RPMI7951 (cell line): ENCODE results near the gene CPTP. TPM values are rescaled to one million over a fixed set of nuclear protein-coding genes. Genes with fewer than 3 reads are reported as not detected.

ENCODE experiments used
- DNase-seq: peaks from one replicate; pipeline ENCODE4 v3.0.0-alpha.2; 2012; ENCODE audit warnings: low read depth
- total RNA-seq: library from RNA; depleted of rRNA; stranded (reverse); fragments of >200 nt; shearing (Covaris generic); gene quantifications from 2 replicates; pipeline ENCODE4 v1.2.3, GENCODE V29; 2014

CPTP gene
- total RNA-seq, 1 experiment from 2014 or later, result 18.7 TPM

GRCh38 chr1:1334835-1335234, 10.2 kb downstream of the CPTP start:
- DNase-seq, result no peak

DNA sequence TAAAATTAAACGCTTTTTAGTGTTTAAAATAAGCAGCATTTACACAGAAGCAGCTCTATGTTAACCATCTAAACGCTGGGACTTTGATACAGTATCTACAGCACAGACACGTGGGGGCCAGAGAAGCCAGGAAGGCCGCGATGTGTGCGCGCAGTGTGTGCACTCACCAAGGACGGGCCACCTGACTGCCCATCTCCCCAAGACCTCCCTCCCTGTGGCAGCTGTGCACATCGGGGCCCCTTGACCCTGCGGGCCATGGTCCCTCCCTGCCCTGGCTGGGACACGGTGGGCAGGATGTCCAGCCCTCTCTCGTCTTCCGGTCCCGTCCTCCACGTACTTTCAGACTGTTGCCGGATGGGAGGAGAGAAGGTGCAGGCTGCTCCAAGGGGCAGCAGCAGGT, 10.7 kb downstream of the CPTP start:
- DNase-seq, result no peak

DNA sequence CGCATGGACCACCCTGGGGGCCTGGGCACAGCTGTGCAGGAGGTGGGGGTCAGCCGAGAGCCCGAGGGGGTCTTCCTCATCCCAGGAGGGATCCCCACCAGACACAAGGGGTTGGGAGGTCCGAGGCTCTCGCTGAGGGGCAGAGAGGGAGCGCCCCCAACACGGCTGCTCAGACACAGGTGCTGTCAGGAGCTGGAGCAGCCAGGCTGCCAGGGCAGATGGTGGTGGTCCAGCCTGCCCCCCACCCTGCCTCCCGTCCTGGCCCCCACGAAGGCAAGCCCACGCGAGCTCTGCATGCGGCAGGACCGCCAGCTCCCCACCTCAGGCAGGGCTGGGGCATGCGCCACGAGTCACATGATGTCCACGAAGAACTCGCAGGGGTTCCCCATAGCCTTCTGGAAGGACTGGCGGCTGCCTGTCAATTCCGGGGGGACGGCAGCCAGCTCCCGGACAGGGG, 11.2 kb downstream of the CPTP start:
- no peak for DNase-seq

DNA sequence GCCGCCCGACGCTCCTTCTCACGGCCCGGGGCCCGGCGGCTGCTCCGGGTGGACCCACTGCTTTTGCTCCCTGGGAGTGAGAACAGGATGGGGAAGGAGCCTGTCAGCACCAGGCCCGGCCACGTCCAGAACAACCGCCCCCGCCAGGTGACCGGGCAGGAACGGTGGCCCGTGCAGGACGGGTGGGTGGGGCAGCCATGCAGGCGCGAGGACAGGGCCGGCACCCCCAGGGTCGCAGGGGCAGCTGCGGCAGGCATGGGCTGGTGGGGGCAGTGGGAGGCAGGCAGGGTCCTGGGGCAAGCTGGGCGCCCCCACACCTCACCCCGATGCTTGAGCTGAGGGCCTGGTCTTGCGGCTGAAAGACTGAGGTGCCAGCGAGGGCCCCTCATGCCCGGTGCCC, 11.8 kb downstream of the CPTP start:
- DNase-seq, result no peak

DNA sequence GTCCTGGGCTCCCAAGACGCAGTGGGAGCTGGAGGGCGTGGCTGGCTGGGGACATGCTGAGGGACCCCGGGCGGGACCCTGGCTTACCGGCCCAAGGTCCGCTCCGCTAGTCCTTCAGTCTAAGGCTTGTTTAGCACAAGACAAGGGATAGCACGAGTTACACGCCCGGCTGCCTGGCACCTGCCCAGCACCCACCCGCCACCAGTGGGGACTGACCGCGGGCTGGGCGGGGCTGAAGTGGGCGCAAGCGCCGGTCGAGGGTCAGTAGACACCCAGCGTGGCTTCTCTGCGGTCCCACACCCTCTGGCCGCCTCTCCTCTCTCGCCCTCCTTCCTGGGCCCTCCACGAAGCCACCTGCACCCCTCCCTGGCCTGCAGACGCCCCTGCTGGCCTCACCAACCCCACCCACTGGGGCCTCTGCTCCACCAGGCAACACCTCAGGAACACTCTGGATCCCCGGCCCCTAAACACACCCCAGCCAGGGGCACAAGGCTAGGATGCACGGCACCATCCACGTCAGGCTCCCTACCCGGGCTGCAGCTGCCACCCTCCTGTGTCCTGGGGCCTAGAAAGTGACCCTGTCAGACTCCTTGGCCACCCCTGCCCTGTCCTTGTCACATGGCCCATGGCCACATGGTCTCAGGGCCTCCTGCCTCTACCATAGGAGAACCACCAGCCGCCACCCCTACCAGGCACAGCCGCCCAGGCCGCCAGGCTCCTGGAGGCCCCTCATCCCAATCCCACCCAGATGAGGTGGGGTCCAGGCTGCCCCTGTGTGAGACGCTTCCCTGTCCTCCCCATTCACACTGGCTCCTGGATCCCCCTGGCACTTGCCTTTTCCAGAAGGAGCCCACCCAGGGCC, 12.6 kb downstream of the CPTP start:
- no peak for DNase-seq

GRCh38 chr1:1337793-1338147, 13.2 kb downstream of the CPTP start:
- DNase-seq, result no peak

- no peak for DNase-seq
Observed at GRCh38 chr1:1338278-1338677, 13.7 kb downstream of the CPTP start.

GRCh38 chr1:1340185-1340584, 15.6 kb downstream of the CPTP start:
- DNase-seq, result no peak

DNA sequence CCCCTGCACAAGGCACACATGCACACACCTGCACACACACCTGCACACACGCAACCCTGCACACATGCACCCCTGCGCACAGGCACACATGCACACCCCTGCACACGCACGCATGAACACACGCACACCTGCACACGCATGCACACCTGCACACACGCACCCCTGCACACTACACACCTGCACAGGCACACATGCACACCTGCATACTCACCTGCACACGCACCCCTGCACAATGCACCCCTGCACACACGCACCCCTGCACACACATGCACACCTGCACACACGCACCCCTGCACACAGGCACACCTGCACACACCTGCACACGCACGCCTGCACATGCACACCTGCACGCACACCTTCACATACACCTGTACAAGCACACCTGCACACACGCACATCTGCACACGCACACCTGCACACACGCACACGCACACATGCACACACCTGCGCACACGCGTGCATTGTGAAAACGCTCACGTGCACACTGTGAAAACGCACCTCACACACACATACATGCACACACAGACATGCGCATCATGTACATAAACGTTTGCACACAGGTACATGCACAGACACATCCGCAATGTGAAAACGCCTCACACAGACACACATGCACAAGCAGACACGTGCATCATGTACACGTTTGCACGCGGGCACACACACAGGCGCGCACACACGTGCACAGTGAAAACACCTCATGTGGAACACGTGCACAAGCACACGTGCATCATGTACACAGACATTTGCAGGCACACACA, 16.4 kb downstream of the CPTP start:
- DNase-seq, result no peak

DNA sequence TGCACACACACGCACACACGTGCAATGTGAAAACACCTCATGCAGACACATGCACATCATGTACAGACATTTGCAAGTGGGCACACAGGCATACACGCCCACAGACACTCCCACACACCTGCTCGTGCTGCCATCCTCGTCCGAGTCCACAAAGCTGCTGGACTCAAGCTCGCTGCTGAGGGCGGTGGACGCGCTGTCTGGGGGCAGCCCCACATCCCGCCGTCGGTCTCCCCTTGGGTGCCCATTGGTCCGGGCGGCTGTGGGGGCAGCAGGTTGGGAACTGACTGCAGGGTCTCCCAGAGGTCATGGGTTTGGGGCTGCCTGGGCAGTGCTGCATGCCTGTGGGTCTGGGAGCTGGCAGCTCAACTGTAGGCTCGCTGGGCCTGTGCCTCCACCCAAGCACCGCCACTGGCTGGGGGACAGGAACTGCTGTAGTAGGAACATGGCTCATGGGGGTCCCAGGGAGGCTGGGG, 17.0 kb downstream of the CPTP start:
- no peak for DNase-seq

DNA sequence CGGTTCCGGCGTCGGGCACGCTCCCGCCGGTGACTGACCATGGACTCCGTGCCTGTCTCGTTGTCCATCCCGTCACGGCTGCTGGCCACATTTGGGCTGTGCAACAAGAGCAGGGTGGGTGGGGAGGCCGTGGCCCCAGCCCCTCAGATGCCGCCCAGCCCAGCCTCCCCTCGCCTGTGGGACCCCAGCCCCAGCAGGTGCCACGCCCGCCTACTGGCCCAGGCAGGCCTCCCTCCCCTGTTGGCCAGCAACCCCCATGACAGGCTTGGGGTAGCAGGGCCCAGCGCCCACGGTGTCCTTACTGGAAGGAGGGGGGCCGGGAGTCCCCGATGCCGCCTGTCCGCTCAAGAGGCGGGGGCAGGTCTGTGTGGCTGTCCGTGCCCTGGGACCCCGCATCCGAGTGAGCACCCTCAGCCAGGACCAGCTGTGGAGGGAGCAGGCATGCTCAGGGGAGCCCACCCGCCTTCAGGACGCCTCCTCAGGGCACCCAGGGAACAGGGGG, 17.5 kb downstream of the CPTP start:
- DNase-seq, result no peak

GRCh38 chr1:1342584-1343115, 18.0 kb downstream of the CPTP start:
- no peak for DNase-seq

DNA sequence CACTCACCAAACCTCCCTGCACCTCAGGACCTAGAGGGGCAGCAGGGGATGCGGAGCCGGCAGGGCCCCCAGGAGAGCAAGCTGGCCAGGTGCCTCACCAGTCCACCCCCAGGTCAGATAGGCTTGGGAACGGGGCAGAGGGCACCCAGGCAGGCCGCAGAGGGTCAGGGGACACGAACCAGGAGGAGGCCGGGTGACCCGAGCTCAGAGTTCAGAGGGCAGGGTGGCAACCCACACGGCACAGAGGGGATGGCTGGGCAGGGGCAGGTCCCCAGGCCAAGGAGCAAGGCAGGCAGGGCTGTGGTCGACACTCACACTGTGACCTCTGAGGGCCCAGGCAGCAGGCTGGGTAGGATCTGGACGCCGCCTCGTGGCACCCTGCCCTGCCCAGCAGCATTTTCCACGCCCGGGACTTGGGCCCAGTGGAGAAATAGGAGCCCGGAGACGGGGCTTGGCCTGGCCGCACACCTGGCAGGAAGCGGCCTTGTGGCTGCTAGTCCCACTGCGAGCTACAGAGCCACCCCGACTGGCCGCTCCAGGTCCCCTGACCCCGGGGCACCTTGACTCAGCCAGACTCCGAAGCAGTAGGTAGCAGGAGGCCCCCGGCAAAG, 19.3 kb downstream of the CPTP start:
- no peak for DNase-seq

DNA sequence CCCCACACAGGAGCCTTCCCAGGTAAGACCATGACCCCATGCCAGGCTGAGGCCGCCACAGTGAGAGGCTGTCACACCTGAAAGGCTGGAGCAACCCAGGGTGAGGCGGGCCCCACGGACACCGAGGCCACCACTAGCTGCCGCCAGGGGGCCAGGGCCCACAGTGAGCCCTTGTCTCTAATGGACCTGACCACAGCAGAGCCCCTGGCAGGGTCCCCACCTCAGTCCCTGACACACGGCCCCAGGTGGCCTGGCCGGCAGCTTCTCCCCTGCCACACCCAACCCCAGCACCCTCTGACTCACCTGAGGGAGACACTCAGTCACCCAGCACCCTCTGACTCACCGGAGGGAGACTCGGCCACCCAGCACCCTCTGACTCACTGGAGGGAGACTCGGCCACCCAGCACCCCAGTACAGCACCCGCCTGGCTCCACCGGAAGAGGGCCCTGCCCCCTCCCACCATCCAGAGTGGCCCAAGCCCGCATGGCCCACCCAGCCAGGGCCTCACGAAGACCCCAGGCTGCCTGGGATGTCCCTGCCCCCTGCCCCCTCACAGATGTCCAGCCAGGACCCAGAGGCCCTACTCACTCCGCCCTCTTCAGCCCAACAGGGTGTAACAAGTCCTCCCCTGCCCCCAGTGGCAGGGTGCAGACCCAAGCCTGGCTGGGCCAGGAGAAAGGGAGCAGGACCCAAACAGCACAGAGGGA, 20.2 kb downstream of the CPTP start:
- peak; percentile 80 for DNase-seq

GRCh38 chr1:1345384-1345783, 20.8 kb downstream of the CPTP start:
- peak; percentile 45 for DNase-seq

- DNase-seq, result no peak
Observed at GRCh38 chr1:1345860-1346500, 21.4 kb downstream of the CPTP start.

- no peak for DNase-seq
Observed at GRCh38 chr1:1346501-1346890, 21.9 kb downstream of the CPTP start.

GRCh38 chr1:1347026-1347595, 22.5 kb downstream of the CPTP start:
- no peak for DNase-seq

DNA sequence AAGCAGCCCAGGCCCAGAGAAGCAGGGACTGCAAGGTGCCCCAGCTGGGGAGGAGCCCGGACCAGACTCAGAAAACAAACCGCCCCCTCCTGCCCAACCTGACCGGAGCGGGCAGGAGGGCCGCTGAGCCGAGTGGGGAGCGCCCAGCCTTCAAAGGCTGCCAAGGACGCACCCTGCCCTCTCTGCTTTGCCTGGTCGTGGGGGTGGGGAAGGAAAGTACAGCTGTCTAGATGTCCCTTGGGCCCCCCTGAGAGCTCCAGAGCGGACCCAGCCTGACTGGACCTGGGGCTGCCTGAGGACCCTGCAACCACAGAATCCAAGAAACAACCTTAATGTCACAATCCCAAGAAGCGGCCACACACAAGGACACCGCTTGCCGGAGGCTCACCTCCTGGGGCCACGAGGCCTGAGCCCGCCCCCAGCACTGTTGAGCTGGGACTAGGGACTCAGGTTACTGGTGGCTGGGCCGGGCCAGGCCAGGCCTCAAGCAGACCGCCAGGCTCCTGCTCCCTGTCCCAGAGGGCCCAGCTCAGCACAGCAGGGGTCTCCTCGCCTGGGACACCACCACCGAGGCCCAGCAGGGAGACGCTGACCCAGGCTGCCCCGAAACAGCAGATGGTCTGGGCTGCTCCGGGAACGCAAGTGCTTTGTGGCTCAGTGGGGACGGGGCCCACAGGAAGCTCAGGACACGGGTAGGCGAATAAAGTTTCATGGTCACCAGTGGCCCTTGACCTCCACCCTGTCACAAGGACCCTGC, 23.2 kb downstream of the CPTP start:
- DNase-seq, result peak; percentile 41
